Ovary (tissue), 9 donors: ENCODE data around the gene GFRA1. TPM values are rescaled to one million over a fixed set of nuclear protein-coding genes. Genes with fewer than 3 reads are reported as not detected.
"Not testable (repeated sequence)": the region's sequence is repeated elsewhere in the genome, so short reads cannot be mapped to it uniquely, and the experiment has no call there.

ENCODE experiments used
- DNase-seq, 5 donors: peaks; one replicate each; pipeline ENCODE4 v3.0.0-alpha.2; 2019 to 2020
- H3K27ac ChIP-seq, 2 donors: fragments of 200-600 bp; one replicate each; pipeline versions ENCODE4 v1.5.1 to v1.8.0; 2019 to 2022
- H3K27me3 ChIP-seq: fragments of 200-600 bp; one replicate; pipeline ENCODE4 v1.8.0; 2022
- H3K36me3 ChIP-seq: fragments of 200-600 bp; sonication (generic); one replicate; pipeline ENCODE4 v1.5.1; 2019
- H3K4me1 ChIP-seq: one replicate; pipeline ENCODE4 v1.8.1; 2013; ENCODE audit warnings: mild to moderate bottlenecking, moderate library complexity; ENCODE audit not compliant: insufficient read depth
- H3K4me3 ChIP-seq: fragments of 200-600 bp; sonication (generic); one replicate; pipeline ENCODE4 v1.5.1; 2017
- H3K9me3 ChIP-seq, 2 donors: fragments of 200-600 bp in 1 of 2; sonication (generic) in 1 of 2; one replicate each; pipeline versions ENCODE4 v1.5.1 to v1.8.1; 2013 to 2019; ENCODE audit warnings: mild to moderate bottlenecking in 1 of 2, moderate library complexity in 1 of 2
- EP300 ChIP-seq: sonication (generic); formaldehyde crosslinking; IDR thresholded peaks from one replicate; pipeline ENCODE4 v1.6.1; 2017; ENCODE audit warnings: antibody characterized with exemption
- POLR2A ChIP-seq: fragments of 450-650 bp; IDR thresholded peaks from one replicate; pipeline ENCODE4 v1.6.1; 2017; ENCODE audit warnings: antibody characterized with exemption, mild to moderate bottlenecking, moderate library complexity
- WGBS, 3 donors: extraction: QIAGEN DNeasy Blood & Tissue Kit in 1 of 3; methylation state at CpG; one replicate each; pipeline versions ENCODE4 v1.1.5 to v1.1.7; 2013 to 2017; 5-methylcytosine and 5-hydroxymethylcytosine counted together
- intact Hi-C, 4 donors: fragments of 100-400 bp; cut with DNase I; formaldehyde crosslinking; loops; one replicate each; pipeline versions ENCODE4 v1.11.0 to v1.15.1; 2022 to 2023
- polyA plus RNA-seq, 2 donors: library from polyadenylated mRNA; stranded (reverse); fragments of 200-250 nt in 1 of 2; fragments of 350-450 nt in 1 of 2; fragmentation: Illumina TruSeq in 1 of 2; extraction: RNeasy Lipid Tissue Mini Kit (QIAGEN cat#74804) in 1 of 2; gene quantifications; one replicate each; pipeline ENCODE4 v1.2.3, GENCODE V29; 2013 to 2014
- total RNA-seq, 7 donors: library from RNA; depleted of rRNA in 2 of 7; stranded (reverse); fragments of >200 nt in 2 of 7; fragmentation: NEBNext Ultra II Directional in 3 of 7; extraction: Animal tissue kit (Norgen Biotek cat#: 25700) in 3 of 7; gene quantifications; one replicate each; pipeline versions ENCODE4 v1.1.0 to v1.2.4, GENCODE V29; 2016 to 2023
- TF ChIP-seq, protein P1 (sequence below), 3 donors: fragments of 450-650 bp in 2 of 3; fragments of 200-600 bp in 1 of 3; IDR thresholded peaks; one replicate each; pipeline versions ENCODE4 v1.5.1 to v1.8.0; 2016 to 2022; ENCODE audit warnings: antibody characterized with exemption in 3 of 3, mild to moderate bottlenecking in 1 of 3
- donor health status: DM: no; HTN: no; CAD: no; lungs with moderate emphysema.
- donor health status: DM: no; HTN: no; CAD: no.
- donor health status: Bipolar disorder and iron deficiency.
- donor health status: DM: yes; HTN: yes; CAD: no.
- donor health status: DM: no; HTN: no; CAD: no.
- donor health status: DM: yes; HTN: yes; CAD: no.

The GFRA1 gene
- total and polyA plus RNA-seq, 9 donors, result 3.1 to 28.4 (median 11.8) TPM

DNA sequence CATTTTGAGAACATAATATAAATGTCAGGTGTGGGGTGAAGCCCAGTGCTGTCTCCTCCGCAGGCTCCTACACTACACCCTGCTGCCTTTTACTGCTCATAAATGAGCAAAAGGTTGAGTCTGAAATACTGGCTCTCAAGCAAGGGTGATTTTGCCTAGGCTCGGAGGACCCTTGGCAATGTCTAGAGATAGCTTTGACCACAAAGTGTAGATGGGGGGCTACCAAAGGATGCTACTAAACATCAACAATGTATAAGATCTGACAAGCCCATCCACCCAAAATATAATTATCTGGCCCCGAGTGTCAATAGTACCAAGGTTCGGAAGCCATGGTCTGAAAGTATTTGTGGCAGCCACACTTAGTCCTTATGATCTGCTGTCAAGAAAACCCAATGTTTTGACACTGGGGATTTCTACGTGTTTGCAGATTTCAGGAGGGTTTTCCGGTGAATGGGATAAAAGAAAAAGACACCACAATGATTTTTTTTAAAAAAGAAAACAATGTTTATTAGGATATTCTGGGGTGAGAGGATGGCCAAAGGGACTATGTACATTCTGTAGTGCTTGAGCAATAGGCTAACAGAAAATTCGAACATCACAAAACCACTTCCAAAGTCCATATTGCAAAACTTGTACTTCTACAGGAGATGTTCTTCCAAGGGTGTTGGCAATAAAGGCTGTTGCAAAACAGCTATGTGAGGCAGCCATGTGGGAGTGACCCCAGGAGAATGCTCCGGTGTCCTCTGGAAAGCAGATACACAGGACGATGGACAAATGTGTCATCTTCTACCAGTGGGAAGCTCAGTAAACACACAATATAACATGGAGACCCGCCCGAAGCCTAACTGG, 216.3 kb downstream of the GFRA1 start:
- TF ChIP-seq, protein P1, sequence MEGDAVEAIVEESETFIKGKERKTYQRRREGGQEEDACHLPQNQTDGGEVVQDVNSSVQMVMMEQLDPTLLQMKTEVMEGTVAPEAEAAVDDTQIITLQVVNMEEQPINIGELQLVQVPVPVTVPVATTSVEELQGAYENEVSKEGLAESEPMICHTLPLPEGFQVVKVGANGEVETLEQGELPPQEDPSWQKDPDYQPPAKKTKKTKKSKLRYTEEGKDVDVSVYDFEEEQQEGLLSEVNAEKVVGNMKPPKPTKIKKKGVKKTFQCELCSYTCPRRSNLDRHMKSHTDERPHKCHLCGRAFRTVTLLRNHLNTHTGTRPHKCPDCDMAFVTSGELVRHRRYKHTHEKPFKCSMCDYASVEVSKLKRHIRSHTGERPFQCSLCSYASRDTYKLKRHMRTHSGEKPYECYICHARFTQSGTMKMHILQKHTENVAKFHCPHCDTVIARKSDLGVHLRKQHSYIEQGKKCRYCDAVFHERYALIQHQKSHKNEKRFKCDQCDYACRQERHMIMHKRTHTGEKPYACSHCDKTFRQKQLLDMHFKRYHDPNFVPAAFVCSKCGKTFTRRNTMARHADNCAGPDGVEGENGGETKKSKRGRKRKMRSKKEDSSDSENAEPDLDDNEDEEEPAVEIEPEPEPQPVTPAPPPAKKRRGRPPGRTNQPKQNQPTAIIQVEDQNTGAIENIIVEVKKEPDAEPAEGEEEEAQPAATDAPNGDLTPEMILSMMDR (IDR thresholded peaks at IDR 0.05), result no peak
- no peak for TF ChIP-seq POLR2A
- intact Hi-C loops, result no loop called here
- Histone ChIP-seq H3K27me3 (no peaks in the 10 kb centered on the region), H3K9me3 (no peaks in the 10 kb centered on the region), H3K4me1 (no peaks in the 10 kb centered on the region), H3K36me3 (no peaks in the 10 kb centered on the region), H3K27ac (no peak overlapping the region), H3K4me3 (no peak overlapping the region)
- 86 to 91% (median 87%) methylated on average over 11 of the region's 11 CpGs for WGBS, 3 donors
- peak in 1 of 5 donors; percentile 42 for DNase-seq

GRCh38 chr10:116055917-116056252, 217.1 kb downstream of the GFRA1 start:
- no peaks in the 10 kb centered on the region for H3K9me3 ChIP-seq
- H3K4me3 ChIP-seq, result no peak overlapping the region
- DNase-seq, result no peak
- H3K27ac ChIP-seq, result no peak overlapping the region
- H3K36me3 ChIP-seq, result no peaks in the 10 kb centered on the region
- intact Hi-C loops, result no loop called here
- 86 to 93% (median 91%) methylated on average over 3 of the region's 3 CpGs for WGBS, 3 donors
- no peaks in the 10 kb centered on the region for H3K4me1 ChIP-seq
- H3K27me3 ChIP-seq, result no peaks in the 10 kb centered on the region
- TF ChIP-seq POLR2A, result no peak
- TF ChIP-seq, protein P1 (IDR thresholded peaks at IDR 0.05), result no peak
- no peak for TF ChIP-seq EP300

- Histone ChIP-seq H3K9me3 (no peaks in the 10 kb centered on the region), H3K27me3 (no peaks in the 10 kb centered on the region), H3K4me3 (no peak overlapping the region), H3K4me1 (no peaks in the 10 kb centered on the region), H3K27ac (no peak overlapping the region), H3K36me3 (no peaks in the 10 kb centered on the region)
- intact Hi-C loops, result no loop called here
- 46 to 53% (median 46%) methylated on average over 14 of the region's 14 CpGs for WGBS, 3 donors
- TF ChIP-seq, protein P1 (IDR thresholded peaks at IDR 0.05), result no peak
- TF ChIP-seq POLR2A (no peak), EP300 (no peak)
- no peak for DNase-seq
Observed at GRCh38 chr10:116055252-116055916, 217.6 kb downstream of the GFRA1 start.

DNA sequence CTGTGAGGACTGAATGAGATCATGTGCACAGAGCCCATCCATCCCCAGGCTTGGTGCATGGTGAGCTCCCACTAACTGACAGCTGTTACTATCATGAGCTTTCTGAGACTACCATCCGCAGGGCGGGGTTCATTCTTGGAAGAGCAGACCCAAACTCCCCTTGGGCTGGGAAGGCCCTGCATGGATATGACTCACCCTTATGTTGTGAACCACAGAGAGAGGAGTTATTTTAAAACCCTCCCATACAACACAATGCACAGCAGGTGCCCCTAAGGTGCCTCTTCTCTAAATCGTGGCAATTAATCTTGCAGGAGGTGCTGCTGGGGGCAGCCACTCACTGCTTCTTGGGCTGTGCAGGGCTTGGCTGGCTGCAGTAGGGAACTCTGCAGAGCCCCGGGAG, 219.1 kb downstream of the GFRA1 start:
- intact Hi-C loops, result no loop called here
- Histone ChIP-seq H3K27ac (no peak overlapping the region), H3K9me3 (no peaks in the 10 kb centered on the region), H3K4me3 (no peak overlapping the region), H3K36me3 (no peaks in the 10 kb centered on the region), H3K27me3 (no peaks in the 10 kb centered on the region), H3K4me1 (no peaks in the 10 kb centered on the region)
- WGBS, 3 donors, result 77 to 85% (median 79%) methylated on average over 4 of the region's 4 CpGs
- TF ChIP-seq POLR2A (no peak), EP300 (no peak)
- TF ChIP-seq, protein P1 (IDR thresholded peaks at IDR 0.05), result no peak
- DNase-seq, result no peak

- H3K4me3 ChIP-seq, H3K27me3 ChIP-seq, H3K9me3 ChIP-seq, H3K36me3 ChIP-seq, DNase-seq, intact Hi-C loops, H3K27ac ChIP-seq, H3K4me1 ChIP-seq: not testable (repeated sequence)
- 88 to 92% (median 91%) methylated on average over 3 of the region's 3 CpGs for WGBS, 3 donors
Observed at GRCh38 chr10:116053009-116053730, 219.8 kb downstream of the GFRA1 start.

DNA sequence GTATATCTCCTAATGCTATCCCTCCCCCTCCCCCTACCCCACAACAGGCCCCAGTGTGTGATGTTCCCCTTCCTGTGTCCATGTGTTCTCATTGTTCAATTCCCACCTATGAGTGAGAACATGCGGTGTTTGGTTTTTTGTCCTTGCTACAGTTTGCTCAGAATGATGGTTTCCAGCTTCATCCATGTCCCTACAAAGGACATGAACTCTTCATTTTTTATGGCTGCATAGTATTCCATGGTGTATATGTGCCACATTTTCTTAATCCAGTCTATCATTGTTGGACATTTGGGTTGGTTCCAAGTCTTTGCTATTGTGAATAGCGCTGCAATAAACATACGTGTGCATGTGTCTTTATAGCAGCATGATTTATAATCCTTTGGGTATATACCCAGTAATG, 220.5 kb downstream of the GFRA1 start:
- H3K36me3 ChIP-seq, H3K4me3 ChIP-seq, DNase-seq, H3K27me3 ChIP-seq, H3K4me1 ChIP-seq, H3K9me3 ChIP-seq, intact Hi-C loops, H3K27ac ChIP-seq: not testable (repeated sequence)
- 96 to 100% (median 98%) methylated on average over 1 to 3 of the region's 3 CpGs for WGBS, 3 donors
